ENCODE measurements around the gene CCDC183.
"Not testable (repeated sequence)": the region's sequence is repeated elsewhere in the genome, so short reads cannot be mapped to it uniquely, and the experiment has no call there.

DNA sequence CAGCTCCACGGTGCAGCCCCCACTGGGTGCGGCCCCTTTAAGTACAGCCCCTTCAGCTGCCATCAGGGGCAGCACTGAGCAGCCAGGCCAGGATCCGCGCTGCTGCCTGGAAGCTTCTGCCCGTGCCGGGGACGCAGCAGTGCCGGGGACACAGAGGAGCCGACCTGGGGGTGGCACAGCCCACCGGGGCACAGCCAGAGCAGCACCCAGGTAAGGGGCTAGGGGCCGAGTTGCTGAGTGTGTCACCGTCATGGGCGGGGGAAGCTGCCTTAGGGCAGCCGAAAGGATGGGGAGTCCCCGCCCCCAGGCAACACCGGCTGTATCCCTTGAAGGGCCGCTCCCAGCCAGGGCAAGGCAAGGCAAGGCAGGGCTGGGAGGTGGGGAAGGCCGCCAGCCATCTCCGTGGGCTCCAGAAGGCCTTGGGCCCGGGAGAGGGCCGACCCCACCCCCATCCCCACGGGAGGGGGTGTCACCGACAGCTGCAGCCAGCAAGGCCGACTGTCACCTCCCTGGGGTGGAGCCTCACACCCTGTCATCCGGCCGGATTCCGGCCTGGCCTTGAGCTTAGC is 46.3 kb downstream of the CCDC183 start, which contains the start of gene AJM1:
- TF ChIP-seq POLR2AphosphoS5 (IDR thresholded peaks at IDR 0.05) (peak in 2 of 4 donors; percentile 14 to 39), CTCF (IDR thresholded peaks at IDR 0.05) (peak; percentile 80 to 94 (median 84))
- not testable (repeated sequence) for TF ChIP-seq POLR2A, EP300 (IDR thresholded peaks at IDR 0.05)

Data from sigmoid colon (tissue), 4 donors.